K562 (cell line): ENCODE data around the gene ZNF718. TPM values are rescaled to one million over a fixed set of nuclear protein-coding genes. Genes with fewer than 3 reads are reported as not detected.

Experiments
- CHD7 ChIP-seq: fragments of 200-600 bp; sonication (generic); IDR thresholded peaks from one replicate; pipeline ENCODE4 v1.6.1; 2012; ENCODE audit warnings: mild to moderate bottlenecking, low read depth, low read length, inconsistent platforms
- ESRRB ChIP-seq: fragments of 250-450 bp; sonication (Bioruptor Pico); IDR thresholded peaks from 2 replicates; pipeline ENCODE4 v1.5.0; 2020; ENCODE audit warnings: mild to moderate bottlenecking, moderate library complexity, borderline replicate concordance
- RNF219 ChIP-seq: fragments of 250-450 bp; sonication (Bioruptor Pico); IDR thresholded peaks from 2 replicates; pipeline ENCODE4 v1.5.0; 2022; ENCODE audit warnings: mild to moderate bottlenecking
- ZNF280B ChIP-seq: fragments of 250-450 bp; sonication (Bioruptor Pico); IDR thresholded peaks from 2 replicates; pipeline ENCODE4 v1.5.1; 2021; ENCODE audit warnings: mild to moderate bottlenecking
- polyA plus RNA-seq, 8 experiments: library from polyadenylated mRNA; depleted of rRNA in 4 of 8; stranded (reverse) in 5 of 8; unstranded in 3 of 8; fragments of >200 nt; fragmentation: Nextera tagmentation in 2 of 8; fragmentation: Illumina TruSeq in 1 of 8; extraction: Ambion mirVana in 2 of 8; extraction: Trizol in 1 of 8; gene quantifications; 2 replicates each; pipeline versions ENCODE4 v1.2.1 to v1.2.3, GENCODE V29; 2011 to 2014; ENCODE audit warnings: inconsistent platforms in 1 of 8, missing spikeins in 1 of 8
- total RNA-seq, 7 experiments: library from RNA; depleted of rRNA in 6 of 7; stranded (reverse); fragments of >200 nt in 6 of 7; fragmentation: Illumina TruSeq in 2 of 7; extraction: Trizol in 2 of 7; gene quantifications; 2 replicates each; pipeline versions ENCODE4 v1.2.1 to v1.2.3, GENCODE V29; 2011 to 2021; ENCODE audit warnings: low replicate concordance in 1 of 7

The ZNF718 gene
- total and polyA plus RNA-seq, 9 of the 15 experiments (the other 6 are each of a cell fraction or from before 2014, with no cell fraction given) = 1.00 to 5.3 (median 2.7) TPM

- TF ChIP-seq CHD7 = no peak
- no peak for TF ChIP-seq RNF219
- TF ChIP-seq ESRRB (CRISPR knock-in tag) = no peak
- no peak for TF ChIP-seq ZNF280B (CRISPR knock-in tag)
These were observed 22.9 kb downstream of the ZNF718 start (continued) for GRCh38 chr4:147233-147632.
